GM12891 (cell line): ENCODE data around the gene CARD8.
"Not testable (repeated sequence)": the region's sequence is repeated elsewhere in the genome, so short reads cannot be mapped to it uniquely, and the experiment has no call there.

Experiments used
- DNase-seq: peaks from one replicate; pipeline ENCODE4 v3.0.0; 2011; ENCODE audit warnings: low spot score; ENCODE audit not compliant: insufficient read length
- FAIRE-seq: peaks from 2 replicates; lab custom pipeline; 2011; peaks lifted over from hg19 to GRCh38; lab: Jason Lieb, UNC
- PAX5 ChIP-seq: IDR thresholded peaks from 2 replicates; pipeline ENCODE4 v1.6.1; 2011; ENCODE audit warnings: low read length, moderate library complexity, mild to moderate bottlenecking; ENCODE audit not compliant: insufficient read depth, severe bottlenecking
- POLR2A ChIP-seq: IDR thresholded peaks from 2 replicates; pipeline ENCODE4 v1.6.1; 2011; ENCODE audit warnings: low read depth, low read length, control low read depth
- POLR2AphosphoS5 ChIP-seq: IDR thresholded peaks from 2 replicates; pipeline ENCODE4 v1.6.1; 2011; ENCODE audit warnings: low read depth, low read length, control low read depth
- POU2F2 ChIP-seq: IDR thresholded peaks from 2 replicates; pipeline ENCODE4 v1.6.1; 2011; ENCODE audit warnings: low read depth, mild to moderate bottlenecking, control low read depth, low read length, moderate library complexity
- SPI1 ChIP-seq: IDR thresholded peaks from 2 replicates; pipeline ENCODE4 v1.6.1; 2011; ENCODE audit warnings: low read depth, low read length, control low read depth
- TAF1 ChIP-seq: IDR thresholded peaks from 2 replicates; pipeline ENCODE4 v1.6.1; 2011; ENCODE audit warnings: low read depth, low read length, control low read depth

The CARD8 gene

DNA sequence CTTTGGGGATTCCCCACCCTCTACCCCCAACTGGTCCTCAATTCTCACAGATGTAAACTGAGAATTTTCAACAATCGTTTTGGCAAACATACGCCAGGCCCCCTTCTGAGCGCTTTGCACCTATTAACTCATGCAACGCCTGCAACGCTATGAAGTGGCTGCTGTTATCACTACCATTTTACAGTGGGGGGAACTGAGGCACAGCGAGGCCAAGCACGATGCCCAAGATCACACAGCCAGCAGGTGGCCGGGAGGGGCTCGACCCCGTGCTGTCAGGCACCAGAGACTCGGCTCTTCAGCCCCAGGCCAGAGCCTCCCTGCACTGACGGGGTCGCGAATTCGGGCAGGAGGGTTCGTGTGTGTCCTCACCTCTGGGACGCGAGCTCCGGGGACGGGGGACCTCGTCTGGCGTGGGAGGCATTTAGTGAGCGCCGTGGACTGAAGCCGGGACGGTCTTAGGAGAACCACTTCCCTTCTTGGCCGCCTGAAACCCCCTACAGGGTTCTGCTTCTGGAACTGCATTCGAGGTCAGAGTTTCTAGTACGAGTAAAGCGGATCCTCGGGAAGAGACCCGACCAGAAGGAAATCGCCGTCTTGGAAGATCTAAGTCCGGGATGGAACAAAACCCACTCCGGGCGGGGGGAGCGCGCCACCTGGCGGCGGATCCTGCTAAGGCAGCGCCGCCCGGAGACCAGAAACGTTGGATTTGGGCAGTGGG is 35.2 kb upstream of the CARD8 start:
- TF ChIP-seq TAF1 (no peak), SPI1 (peak; percentile 57)
- DNase-seq (peak; percentile 57), FAIRE-seq (peak; percentile 65)

DNA sequence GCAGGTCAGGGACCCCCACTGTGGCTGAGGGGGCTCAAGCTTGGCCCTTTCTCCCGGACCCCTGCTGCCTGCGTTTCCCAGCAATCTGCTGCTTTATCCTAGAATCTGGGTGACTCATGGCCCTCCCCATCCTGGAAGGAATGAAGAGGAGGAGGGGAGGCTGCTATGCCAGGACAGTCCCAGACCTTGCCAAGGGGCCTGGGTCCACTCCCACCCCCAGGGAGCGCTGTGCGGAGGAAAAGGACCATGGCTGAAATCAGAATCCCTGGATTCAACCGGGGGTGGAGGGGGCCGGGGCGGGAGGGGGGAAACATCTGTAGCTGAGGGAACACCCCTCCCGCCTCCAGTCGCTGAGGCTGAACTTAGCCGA is 34.7 kb upstream of the CARD8 start:
- no peak for FAIRE-seq
- no peak for DNase-seq
- TF ChIP-seq POLR2AphosphoS5 (no peak), POU2F2 (no peak), POLR2A (no peak), SPI1 (no peak), TAF1 (no peak), PAX5 (no peak)

DNA sequence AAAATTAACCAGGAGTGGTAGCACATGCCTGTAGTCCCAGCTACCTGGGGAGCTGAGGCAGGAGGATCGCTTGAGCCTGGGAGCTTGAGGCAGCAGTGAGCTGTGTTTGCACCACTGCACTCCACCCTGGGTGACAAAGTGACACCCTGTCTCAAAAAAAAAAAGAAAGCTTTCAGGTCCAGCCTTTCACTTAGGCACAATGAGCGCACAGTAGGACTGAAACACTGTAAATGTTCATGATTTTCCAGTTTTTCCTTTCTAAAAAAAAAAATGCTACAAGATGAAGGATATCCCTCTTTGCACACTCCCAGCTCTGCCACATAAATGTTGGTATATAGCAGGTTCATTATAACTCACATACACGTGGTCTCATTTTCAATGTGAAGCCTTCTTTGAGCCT is 32.0 kb upstream of the CARD8 start:
- no peak for TF ChIP-seq POU2F2
- FAIRE-seq (no peak), DNase-seq (no peak)

DNA sequence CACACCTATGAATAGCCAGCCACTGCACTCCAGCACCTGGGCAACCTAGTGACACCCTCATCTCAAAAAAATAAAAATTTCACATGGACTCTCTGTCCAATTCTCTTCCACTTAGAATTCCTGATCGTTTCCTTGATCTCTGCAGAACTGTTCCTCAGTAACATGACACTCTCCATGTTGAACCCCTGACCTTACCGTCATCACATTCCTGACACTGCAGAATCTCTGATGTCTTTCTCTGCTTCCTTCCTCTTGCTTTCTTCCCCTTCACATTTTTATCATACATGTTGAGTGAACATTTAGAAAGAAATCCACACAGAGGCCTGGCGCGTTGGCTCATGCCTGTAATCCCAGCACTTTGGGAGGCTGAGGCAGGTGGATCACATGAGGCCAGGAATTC is 29.2 kb upstream of the CARD8 start:
- TF ChIP-seq SPI1 (no peak), POLR2A (no peak), TAF1 (no peak), POLR2AphosphoS5 (no peak), POU2F2 (no peak), PAX5 (no peak)
- FAIRE-seq (no peak), DNase-seq (no peak)

DNA sequence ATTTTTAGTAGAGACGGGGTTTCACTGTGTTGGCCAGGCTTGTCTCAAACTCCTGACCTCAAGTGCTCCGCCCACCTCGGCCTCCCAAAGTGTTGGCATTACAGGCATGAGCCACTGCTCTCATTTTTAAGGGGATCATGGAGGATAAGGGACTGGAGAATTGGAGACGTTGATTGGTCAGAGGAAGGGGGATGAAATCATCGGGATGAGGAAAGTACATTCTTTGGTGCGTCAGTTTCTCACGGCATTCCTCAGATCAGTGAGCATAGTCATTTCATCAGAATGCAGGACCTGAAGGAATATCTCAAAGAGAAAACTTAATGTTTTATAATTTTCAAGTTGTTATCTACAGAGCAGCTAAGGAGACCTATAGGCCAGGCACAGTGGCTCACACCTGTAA is 28.2 kb upstream of the CARD8 start:
- FAIRE-seq: no peak
- DNase-seq: no peak
- TF ChIP-seq POLR2AphosphoS5: no peak

DNA sequence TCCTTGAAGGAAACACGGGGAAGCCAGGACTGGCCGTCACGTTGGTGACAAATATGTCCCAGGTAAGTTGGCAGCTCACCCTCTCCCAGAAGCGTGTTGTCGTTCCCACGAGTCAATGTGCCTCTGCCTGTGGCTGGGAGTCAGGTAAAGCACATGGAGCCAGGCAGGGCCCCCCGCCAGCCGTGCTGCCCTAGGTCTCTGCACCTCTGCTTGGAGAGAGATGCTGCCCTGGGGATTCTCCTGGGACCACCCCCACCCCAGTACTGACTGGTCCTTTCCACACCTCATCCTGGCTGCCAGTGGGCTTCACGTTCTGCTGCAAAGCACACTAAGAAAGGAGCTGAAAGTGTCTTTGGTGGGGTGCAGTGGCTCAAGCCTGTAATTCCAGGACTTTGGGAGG is 24.0 kb upstream of the CARD8 start:
- no peak for FAIRE-seq
- TF ChIP-seq POLR2A (no peak), POU2F2 (no peak), POLR2AphosphoS5 (no peak), TAF1 (no peak), SPI1 (no peak), PAX5 (no peak)

DNA sequence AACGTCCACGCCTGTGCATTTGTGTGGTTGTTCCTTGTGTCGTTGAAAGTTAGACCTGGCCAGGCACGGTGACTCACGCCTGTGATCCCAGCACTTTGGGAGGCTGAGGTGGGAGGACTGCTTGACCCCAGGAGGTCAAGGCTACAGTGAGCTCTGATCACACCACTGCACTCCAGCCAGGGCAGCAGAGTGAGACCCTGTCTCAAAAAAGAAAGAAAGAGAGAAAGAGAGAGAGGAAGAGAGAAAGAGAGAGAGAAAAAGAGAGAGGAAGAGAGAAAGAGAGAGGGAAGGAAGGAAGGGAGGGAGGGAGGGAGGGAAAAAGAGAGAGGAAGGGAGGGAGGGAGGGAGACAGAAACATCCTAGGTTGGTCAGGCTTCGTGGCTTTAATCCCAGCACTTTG is 19.2 kb upstream of the CARD8 start:
- FAIRE-seq (no peak), DNase-seq (no peak)
- TF ChIP-seq POU2F2 (no peak), SPI1 (no peak)

More for the DNA sequence above, 24.0 kb upstream of the CARD8 start:
- DNase-seq: no peak

DNA sequence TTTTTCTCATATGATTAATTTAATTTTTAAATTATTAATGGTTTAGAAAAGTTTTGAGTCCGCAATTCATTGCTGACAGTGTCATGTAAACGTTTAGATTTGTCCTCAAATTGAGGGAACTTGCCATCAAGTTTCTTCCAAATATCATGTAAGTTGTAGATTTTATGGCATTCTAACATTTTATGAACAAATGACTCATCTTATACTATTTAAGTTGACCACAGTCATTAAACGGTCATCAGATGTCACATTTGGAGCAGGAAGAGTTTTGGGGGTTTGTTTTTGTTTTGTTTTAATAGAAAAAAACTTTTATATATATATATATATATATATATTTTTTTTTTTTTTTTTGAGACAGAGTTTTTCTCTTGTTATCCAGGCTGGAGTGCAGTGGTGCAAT is 18.5 kb upstream of the CARD8 start:
- DNase-seq: no peak
- no peak for FAIRE-seq
- TF ChIP-seq TAF1 (no peak), SPI1 (no peak), POLR2A (no peak), POU2F2 (no peak), PAX5 (no peak), POLR2AphosphoS5 (no peak)

DNA sequence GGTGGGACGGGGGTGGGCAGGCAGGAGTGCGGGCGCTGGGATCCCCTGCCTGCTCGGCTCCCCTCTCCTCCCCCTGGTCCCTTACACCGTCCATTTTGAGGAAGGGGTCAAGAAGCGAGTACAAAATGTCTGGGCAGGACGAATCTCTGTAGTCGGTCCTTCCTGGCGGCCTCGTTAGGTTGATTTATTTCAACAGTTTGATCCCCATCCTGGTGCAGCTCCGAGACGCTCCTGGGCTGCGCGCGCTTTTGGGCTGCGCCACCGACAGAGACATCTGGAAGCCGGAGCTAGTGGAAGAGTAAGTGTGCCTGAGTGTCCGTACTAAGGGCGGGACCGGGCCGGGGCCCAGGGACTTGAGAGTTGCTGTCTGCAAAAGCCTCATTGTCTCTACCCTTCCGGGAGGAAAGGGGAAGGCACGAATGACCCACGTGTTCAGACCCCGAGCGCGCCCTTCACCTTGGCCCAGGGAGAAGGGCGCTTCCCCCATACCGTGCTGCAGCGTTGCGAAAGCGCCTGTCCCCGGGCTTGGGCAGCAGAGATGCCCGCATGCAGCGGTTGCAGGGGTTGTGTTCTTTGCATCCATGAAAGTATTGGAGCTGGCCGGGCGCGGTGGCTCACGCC is 15.9 kb upstream of the CARD8 start:
- DNase-seq: peak; percentile 57
- TF ChIP-seq POLR2A (no peak), TAF1 (no peak), PAX5 (no peak), POU2F2 (no peak), SPI1 (no peak), POLR2AphosphoS5 (no peak)
- FAIRE-seq: no peak

DNA sequence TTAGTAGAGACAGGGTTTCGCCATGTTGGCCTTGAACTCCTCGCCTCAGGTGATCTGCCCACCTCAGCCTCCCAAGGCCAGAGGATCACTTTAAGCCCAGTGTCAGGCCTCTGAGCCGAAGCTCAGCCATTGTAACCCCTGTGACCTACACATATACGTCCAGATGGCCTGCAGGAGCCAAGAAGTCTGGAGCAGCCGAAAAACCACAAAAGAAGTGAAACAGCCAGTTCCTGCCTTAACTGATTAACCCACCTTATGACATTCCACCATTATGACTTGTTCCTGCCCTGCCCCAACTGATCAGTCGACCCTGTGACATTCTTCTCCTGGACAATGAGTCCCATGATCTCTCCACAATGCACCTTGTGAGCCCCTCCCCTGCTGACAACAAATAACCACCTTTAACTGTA is 13.9 kb upstream of the CARD8 start:
- peak; percentile 47 for FAIRE-seq
- DNase-seq: not testable (repeated sequence)

DNA sequence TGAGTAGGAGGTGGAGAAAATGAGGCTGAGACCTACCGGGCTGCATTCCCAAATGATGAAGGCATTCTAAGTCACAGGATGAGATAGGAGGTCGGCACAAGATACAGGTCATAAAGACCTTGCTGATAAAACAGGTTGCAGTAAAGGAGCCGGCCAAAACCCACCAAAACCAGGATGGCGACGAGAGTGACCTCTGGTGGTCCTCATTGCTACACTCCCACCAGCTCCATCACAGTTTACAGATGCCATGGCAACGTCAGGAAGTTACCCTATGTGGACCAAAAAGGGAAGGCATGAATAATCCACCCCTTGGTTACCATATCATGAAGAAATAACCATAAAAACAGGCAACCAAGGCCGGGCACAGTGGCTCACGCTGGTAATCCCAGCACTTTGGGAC is 9.6 kb upstream of the CARD8 start:
- DNase-seq, FAIRE-seq: not testable (repeated sequence)

DNA sequence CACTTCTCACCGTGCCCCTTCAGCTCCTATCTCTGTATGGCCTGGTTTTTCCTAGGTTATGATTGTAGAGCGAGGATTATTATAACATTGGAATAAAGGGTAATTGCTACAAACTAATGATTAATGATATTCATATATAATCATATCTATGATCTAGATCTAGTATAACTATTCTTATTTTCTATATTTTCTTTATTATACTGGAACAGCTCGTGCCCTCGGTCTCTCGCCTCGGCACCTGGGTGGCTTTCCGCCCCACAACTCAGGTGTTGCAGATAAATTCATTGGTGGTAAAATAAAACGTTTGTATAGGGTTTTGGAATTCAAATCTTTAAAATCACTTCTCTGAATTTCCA is 4.6 kb upstream of the CARD8 start:
- DNase-seq, FAIRE-seq: not testable (repeated sequence)

DNA sequence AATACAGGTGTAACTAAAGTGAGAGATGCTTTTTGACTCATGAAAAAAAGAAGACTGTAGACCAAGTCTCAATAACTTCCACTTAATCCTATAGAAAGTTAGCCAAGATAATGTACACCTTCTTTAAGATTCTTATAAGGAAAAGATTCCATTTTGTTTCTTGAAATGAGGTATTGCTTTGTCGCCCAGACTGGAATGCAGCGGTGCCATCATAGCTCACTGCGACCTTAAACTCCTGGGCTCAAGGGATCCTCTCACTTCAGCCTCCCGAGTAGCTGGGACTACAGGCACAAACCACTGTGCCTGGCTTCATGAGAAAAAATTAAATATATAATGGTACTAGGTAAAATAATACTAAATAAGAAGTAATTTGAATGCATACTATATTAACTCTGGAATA is 3.3 kb upstream of the CARD8 start:
- DNase-seq, FAIRE-seq: not testable (repeated sequence)
